NT2/D1 (cell line): ENCODE data around the gene GINS2.

Experiments used
- SUZ12 ChIP-seq: IDR thresholded peaks from 2 replicates; pipeline ENCODE4 v1.6.1; 2011; ENCODE audit not compliant: insufficient read length, insufficient read depth; ENCODE audit errors: extremely low read depth
- YY1 ChIP-seq: IDR thresholded peaks from 2 replicates; pipeline ENCODE4 v1.6.1; 2011; ENCODE audit not compliant: insufficient read length, insufficient read depth
- ZNF274 ChIP-seq: IDR thresholded peaks from 2 replicates; pipeline ENCODE4 v1.6.1; 2011; ENCODE audit warnings: mild to moderate bottlenecking, low read depth, low read length

DNA sequence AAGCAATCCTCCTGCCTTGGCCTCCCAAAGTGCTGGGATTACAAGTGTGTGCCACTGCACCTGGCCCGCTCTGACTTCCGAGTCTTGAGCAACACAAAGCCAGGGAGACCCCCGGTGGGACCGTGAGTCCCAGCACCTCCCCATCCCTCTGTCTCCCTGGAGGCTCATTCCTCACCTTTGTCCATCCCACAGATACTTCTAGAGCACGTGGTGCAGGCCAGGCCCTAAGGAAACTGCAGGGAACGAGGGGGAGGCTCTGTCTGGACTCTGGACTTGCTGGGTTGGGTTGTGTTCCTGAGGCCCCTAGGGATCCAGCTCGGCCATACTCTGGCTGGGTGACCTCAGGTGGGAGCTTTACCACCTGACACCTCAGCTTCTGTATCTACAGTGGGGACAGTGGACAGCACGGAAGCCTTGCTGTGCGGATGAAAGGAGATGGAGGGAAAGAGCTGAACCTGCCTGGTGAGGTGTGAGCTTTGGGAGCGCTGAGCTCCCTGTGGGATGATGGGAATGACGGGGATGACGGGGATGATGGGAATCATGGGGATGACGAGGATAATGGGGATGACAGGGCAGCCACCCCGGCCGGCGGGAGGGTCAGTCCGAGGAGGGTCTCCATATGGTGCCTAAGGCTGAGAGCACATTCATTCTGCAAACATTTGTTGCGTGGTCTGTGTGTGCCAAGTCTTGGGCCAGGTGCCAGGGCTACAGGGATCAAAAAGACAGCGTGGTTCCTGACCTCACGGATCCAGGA is 35.5 kb upstream of the GINS2 start:
- TF ChIP-seq SUZ12, result no peak
- no peak for TF ChIP-seq ZNF274
- TF ChIP-seq YY1, result no peak
